ENCODE data around the gene WDR81. TPM values are rescaled to one million over a fixed set of nuclear protein-coding genes. Genes with fewer than 3 reads are reported as not detected.
"Not testable (repeated sequence)": the region's sequence is repeated elsewhere in the genome, so short reads cannot be mapped to it uniquely, and the experiment has no call there.

WDR81 gene
- polyA plus RNA-seq, 1 donor from 2014 or later, result 21.6 TPM

GRCh38 chr17:1718362-1719165 is 5.9 kb upstream of the WDR81 start:
- no peak overlapping the region for H3K27ac Mint-ChIP-seq
- peaks cover 6% of the 10 kb centered on the region for H3K27me3 Mint-ChIP-seq
- peaks cover 2% of the 10 kb centered on the region for H3K36me3 Mint-ChIP-seq
- peaks cover 21 to 25% (median 22%) of the 10 kb centered on the region in 3 donors for H3K4me1 Mint-ChIP-seq
- no peaks in the 10 kb centered on the region for H3K9me3 Mint-ChIP-seq
- peak overlapping the region in 2 of 4 donors; percentile 50 to 57 for H3K4me3 Mint-ChIP-seq

DNA sequence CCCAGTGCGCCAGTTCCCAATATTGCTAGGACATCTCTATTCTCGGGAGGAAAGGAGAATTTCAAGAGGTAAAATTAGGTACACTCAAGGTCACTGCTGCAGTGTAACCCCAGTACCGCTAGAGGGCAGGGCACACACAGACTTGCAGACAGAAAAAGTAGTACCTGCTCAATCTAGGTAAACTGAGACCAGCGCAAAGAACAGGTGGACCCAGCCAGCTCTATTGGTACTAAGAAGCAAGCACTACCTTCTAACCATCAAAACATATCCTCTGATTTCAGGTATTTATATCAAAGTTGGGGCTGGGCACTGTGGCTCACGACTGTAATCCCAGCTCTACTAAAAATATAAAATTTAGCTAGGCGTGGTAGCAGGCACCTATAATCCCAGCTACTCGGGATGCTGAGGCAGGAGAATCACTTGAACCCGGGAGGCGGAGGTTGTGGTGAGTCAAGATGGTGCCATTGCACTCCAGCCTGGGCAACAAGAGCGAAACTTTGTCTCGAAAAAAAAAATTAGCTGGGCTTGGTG is 3.6 kb upstream of the WDR81 start:
- Mint-ChIP-seq H3K36me3 (peaks cover 2% of the 10 kb centered on the region), H3K27ac (peak overlapping the region; percentile 78 to 99 (median 96)), H3K4me3 (peak overlapping the region in 3 of 4 donors; percentile 38 to 69 (median 60)), H3K9me3 (no peaks in the 10 kb centered on the region), H3K27me3 (no peaks in the 10 kb centered on the region), H3K4me1 (peaks cover 21 to 28% (median 27%) of the 10 kb centered on the region in 3 donors)

- peak overlapping the region in 3 of 4 donors; percentile 86 to 92 (median 92) for H3K4me3 Mint-ChIP-seq
- not testable (repeated sequence) for H3K36me3 Mint-ChIP-seq, H3K9me3 Mint-ChIP-seq, H3K27me3 Mint-ChIP-seq
- peaks cover 16 to 26% (median 25%) of the 10 kb centered on the region in 3 donors for H3K4me1 Mint-ChIP-seq
- peak overlapping the region; percentile 96 to 99 (median 97) for H3K27ac Mint-ChIP-seq
These were observed 2.5 kb upstream of the WDR81 start for GRCh38 chr17:1722022-1722421.

DNA sequence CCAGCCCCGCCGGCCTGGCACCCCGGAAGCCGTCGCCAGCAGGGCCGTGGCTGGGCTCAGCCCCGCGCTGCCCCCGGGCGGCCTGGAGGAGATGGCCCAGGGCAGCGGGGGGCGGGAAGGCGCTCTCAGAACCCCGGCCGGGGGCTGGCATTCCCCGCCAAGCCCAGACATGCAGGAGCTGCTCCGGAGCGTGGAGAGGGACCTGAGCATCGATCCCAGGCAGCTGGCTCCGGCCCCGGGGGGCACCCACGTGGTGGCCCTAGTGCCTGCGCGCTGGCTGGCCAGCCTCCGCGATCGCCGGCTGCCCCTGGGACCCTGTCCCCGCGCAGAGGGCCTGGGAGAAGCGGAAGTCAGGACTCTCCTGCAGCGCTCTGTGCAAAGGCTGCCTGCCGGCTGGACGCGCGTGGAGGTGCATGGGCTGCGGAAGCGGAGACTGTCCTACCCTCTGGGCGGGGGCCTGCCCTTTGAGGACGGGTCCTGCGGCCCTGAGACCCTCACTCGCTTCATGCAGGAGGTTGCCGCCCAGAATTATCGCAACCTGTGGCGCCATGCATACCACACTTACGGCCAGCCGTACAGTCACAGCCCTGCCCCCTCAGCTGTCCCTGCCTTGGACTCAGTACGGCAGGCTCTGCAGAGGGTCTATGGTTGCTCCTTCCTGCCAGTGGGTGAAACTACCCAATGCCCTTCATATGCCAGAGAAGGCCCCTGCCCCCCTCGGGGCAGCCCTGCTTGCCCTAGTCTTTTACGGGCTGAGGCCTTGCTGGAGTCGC is 551 bp downstream of the WDR81 start:
- no peaks in the 10 kb centered on the region for H3K27me3 Mint-ChIP-seq
- peaks cover 12 to 32% (median 26%) of the 10 kb centered on the region in 3 donors for H3K4me1 Mint-ChIP-seq
- H3K4me3 Mint-ChIP-seq, result peak overlapping the region; percentile 76 to 89 (median 81)
- H3K36me3 Mint-ChIP-seq, result peaks cover 2% of the 10 kb centered on the region
- peak overlapping the region; percentile 27 to 89 (median 78) for H3K27ac Mint-ChIP-seq
- H3K9me3 Mint-ChIP-seq, result no peaks in the 10 kb centered on the region

- H3K36me3 Mint-ChIP-seq, result peaks cover 2% of the 10 kb centered on the region
- no peaks in the 10 kb centered on the region for H3K27me3 Mint-ChIP-seq
- no peaks in the 10 kb centered on the region for H3K9me3 Mint-ChIP-seq
- H3K4me3 Mint-ChIP-seq, result peak overlapping the region; percentile 76 to 89 (median 81)
- peak overlapping the region in 2 of 3 donors; percentile 78 to 89 for H3K27ac Mint-ChIP-seq
- H3K4me1 Mint-ChIP-seq, result peaks cover 12 to 29% (median 23%) of the 10 kb centered on the region in 3 donors
These were observed 1.4 kb downstream of the WDR81 start for GRCh38 chr17:1725642-1726511.

DNA sequence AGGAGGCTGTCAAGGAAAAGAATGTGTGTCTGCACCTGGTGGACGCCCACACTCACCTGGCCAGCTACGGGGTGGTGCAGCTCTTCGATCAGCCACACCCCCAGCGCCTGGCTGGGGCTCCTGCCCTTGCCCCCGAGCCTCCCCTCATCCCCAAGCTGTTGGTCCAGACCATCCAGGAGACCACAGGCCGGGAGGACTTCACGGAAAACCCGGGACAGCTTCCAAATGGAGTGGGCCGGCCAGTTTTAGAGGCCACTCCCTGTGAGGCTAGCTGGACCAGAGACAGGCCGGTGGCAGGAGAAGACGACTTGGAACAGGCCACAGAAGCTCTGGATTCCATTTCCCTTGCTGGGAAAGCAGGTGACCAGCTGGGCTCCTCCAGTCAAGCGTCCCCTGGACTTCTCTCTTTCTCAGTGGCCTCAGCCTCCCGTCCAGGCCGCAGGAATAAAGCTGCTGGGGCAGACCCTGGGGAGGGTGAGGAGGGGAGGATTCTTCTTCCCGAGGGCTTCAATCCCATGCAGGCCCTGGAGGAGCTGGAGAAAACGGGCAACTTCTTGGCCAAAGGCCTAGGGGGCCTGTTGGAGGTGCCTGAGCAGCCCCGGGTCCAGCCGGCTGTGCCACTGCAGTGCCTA is 2.2 kb downstream of the WDR81 start:
- Mint-ChIP-seq H3K27me3 (no peaks in the 10 kb centered on the region), H3K36me3 (peaks cover 2% of the 10 kb centered on the region), H3K27ac (peak overlapping the region in 1 of 3 donors; percentile 67)

DNA sequence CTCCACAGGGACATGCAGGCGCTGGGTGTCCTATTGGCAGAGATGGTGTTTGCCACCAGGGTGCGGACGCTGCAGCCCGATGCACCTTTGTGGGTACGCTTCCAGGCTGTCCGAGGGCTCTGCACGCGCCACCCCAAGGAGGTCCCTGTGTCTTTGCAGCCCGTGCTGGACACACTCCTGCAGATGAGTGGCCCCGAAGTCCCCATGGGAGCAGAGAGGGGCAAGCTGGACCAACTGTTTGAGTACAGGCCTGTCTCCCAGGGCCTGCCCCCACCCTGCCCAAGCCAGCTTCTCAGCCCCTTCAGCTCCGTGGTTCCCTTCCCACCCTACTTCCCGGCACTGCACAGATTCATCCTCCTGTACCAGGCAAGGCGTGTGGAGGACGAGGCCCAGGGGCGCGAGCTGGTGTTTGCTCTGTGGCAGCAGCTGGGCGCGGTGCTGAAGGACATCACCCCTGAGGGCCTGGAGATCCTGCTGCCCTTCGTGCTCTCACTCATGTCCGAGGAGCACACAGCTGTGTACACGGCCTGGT is 2.8 kb downstream of the WDR81 start:
- Mint-ChIP-seq H3K4me3 (peak overlapping the region in 1 of 4 donors; percentile 71), H3K4me1 (peaks cover 7 to 27% (median 21%) of the 10 kb centered on the region in 3 donors), H3K9me3 (no peaks in the 10 kb centered on the region), H3K27ac (peak overlapping the region in 1 of 3 donors; percentile 67), H3K36me3 (peaks cover 2% of the 10 kb centered on the region), H3K27me3 (no peaks in the 10 kb centered on the region)

More for the DNA sequence above, 2.2 kb downstream of the WDR81 start:
- H3K4me1 Mint-ChIP-seq, result peaks cover 12 to 29% (median 21%) of the 10 kb centered on the region in 3 donors
- H3K9me3 Mint-ChIP-seq, result no peaks in the 10 kb centered on the region
- H3K4me3 Mint-ChIP-seq, result peak overlapping the region in 2 of 4 donors; percentile 43 to 71

GRCh38 chr17:1727876-1728630 is 3.5 kb downstream of the WDR81 start:
- no peaks in the 10 kb centered on the region for H3K27me3 Mint-ChIP-seq
- peaks cover 1% of the 10 kb centered on the region for H3K36me3 Mint-ChIP-seq
- H3K27ac Mint-ChIP-seq, result peak overlapping the region; percentile 62 to 67 (median 63)
- peaks cover 5 to 24% (median 21%) of the 10 kb centered on the region in 3 donors for H3K4me1 Mint-ChIP-seq
- no peaks in the 10 kb centered on the region for H3K9me3 Mint-ChIP-seq
- H3K4me3 Mint-ChIP-seq, result peak overlapping the region in 2 of 4 donors; percentile 32 to 38

GRCh38 chr17:1729966-1730325 is 5.4 kb downstream of the WDR81 start:
- peak overlapping the region in 1 of 3 donors; percentile 67 for H3K27ac Mint-ChIP-seq
- peaks cover 5 to 24% (median 23%) of the 10 kb centered on the region in 3 donors for H3K4me1 Mint-ChIP-seq
- peak overlapping the region in 3 of 4 donors; percentile 24 to 73 (median 45) for H3K4me3 Mint-ChIP-seq
- no peaks in the 10 kb centered on the region for H3K9me3 Mint-ChIP-seq
- no peaks in the 10 kb centered on the region for H3K27me3 Mint-ChIP-seq
- peaks cover 4% of the 10 kb centered on the region for H3K36me3 Mint-ChIP-seq

DNA sequence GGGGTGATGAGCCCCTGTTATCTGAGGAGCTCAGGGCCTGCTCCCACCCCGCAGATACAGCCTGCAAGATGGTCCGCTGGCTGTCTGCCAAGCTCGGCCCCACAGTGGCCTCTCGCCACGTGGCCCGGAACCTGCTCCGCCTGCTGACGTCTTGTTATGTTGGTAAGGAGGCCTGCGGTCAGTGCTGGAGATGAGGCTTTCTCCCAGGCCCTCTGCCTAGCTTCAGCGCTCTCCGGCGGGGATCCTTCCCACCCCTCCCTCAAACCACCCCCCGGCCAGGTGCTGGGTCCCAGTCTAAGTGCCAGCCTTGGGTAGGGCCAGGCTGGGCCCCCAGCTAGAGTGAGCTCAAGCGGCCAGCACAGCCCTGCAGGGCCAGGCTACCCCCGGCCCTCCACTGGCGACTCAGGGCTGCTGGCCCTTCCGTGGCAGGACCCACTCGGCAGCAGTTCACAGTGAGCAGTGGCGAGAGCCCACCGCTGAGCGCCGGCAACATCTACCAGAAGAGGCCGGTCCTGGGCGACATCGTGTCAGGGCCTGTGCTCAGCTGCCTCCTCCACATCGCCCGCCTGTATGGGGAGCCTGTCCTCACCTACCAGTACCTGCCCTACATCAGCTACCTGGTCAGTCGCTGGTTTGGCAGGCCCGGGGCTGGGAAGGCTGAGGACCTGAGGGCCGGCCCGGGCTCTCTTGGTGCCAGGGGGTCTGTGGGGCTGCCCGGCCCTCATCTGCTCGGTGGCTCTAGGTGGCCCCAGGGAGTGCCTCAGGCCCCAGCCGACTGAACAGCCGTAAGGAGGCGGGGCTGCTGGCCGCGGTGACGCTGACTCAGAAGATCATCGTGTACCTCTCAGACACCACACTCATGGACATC is 6.1 kb downstream of the WDR81 start:
- no peaks in the 10 kb centered on the region for H3K27me3 Mint-ChIP-seq
- H3K27ac Mint-ChIP-seq, result peak overlapping the region in 1 of 3 donors; percentile 51
- peaks cover 4% of the 10 kb centered on the region for H3K36me3 Mint-ChIP-seq
- H3K9me3 Mint-ChIP-seq, result no peaks in the 10 kb centered on the region
- H3K4me3 Mint-ChIP-seq, result no peak overlapping the region
- peaks cover 5 to 24% (median 20%) of the 10 kb centered on the region in 3 donors for H3K4me1 Mint-ChIP-seq

DNA sequence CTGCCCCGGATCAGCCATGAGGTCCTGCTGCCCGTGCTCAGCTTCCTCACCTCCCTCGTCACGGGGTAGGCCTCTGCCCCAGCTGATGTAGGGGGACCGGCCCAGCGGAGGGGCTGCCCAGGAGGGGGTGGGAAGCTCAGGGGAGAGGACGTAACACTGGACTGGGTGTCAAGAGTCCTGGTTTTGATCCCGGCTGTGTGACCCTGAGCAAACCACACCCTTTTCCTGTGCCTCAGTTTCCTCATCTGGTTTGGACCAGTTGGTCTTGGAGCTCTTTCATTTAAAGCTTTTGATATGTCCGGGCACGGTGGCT is 6.6 kb downstream of the WDR81 start:
- peaks cover 6% of the 10 kb centered on the region for H3K36me3 Mint-ChIP-seq
- H3K27ac Mint-ChIP-seq, result peak overlapping the region in 1 of 3 donors; percentile 51
- no peak overlapping the region for H3K4me3 Mint-ChIP-seq
- H3K27me3 Mint-ChIP-seq, result no peaks in the 10 kb centered on the region
- H3K4me1 Mint-ChIP-seq, result peaks cover 5 to 22% (median 18%) of the 10 kb centered on the region in 3 donors
- no peaks in the 10 kb centered on the region for H3K9me3 Mint-ChIP-seq

DNA sequence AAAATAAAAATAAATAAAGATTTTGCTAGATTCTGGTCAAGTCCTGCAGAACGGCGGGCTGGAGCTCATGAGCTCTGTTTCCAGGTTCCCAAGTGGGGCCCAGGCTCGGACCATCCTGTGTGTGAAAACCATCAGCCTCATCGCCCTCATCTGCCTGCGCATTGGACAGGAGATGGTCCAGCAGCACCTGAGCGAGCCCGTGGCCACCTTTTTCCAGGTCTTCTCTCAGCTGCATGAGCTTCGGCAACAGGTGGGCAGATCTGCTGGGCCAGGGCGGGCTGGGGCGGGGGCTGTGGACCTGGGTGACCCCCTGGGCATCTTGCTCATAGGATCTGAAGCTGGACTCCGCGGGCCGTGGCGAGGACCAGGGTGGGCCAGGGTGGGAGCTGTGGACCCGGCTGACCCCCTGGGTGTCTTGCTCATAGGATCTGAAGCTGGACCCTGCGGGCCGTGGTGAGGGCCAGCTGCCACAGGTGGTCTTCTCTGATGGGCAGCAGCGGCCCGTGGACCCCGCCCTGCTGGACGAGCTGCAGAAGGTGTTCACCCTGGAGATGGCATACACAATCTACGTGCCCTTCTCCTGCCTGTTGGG is 7.8 kb downstream of the WDR81 start:
- Mint-ChIP-seq H3K4me3 (peak overlapping the region in 2 of 4 donors; percentile 2 to 38), H3K36me3 (peaks cover 8% of the 10 kb centered on the region), H3K27me3 (no peaks in the 10 kb centered on the region), H3K27ac (peak overlapping the region; percentile 69 to 94 (median 80)), H3K4me1 (peaks cover 5 to 22% (median 18%) of the 10 kb centered on the region in 3 donors), H3K9me3 (no peaks in the 10 kb centered on the region)
